Activated T-cell treated with anti-CD3 and anti-CD28 coated beads, Interleukin-2, amount 50 U/mL, for 48 hours (primary cell): ENCODE data around the gene SYNRG.

Source experiments
- DNase-seq, 2 experiments: peaks; one replicate each; pipeline ENCODE4 v3.0.0-alpha.2; 2020

Gene SYNRG

GRCh38 chr17:37605081-37605480 is 4.1 kb downstream of the SYNRG start:
- no peak for DNase-seq

- no peak for DNase-seq
These were observed 4.7 kb downstream of the SYNRG start for GRCh38 chr17:37604556-37604955.

GRCh38 chr17:37598145-37598544 is 11.1 kb downstream of the SYNRG start:
- DNase-seq: no peak

- DNase-seq: no peak
These were observed 16.9 kb downstream of the SYNRG start for GRCh38 chr17:37592291-37592690.

- DNase-seq: no peak
These were observed 24.2 kb downstream of the SYNRG start for GRCh38 chr17:37585066-37585465.

GRCh38 chr17:37576281-37576680 is 32.9 kb downstream of the SYNRG start:
- DNase-seq: no peak

GRCh38 chr17:37574427-37574826 is 34.8 kb downstream of the SYNRG start:
- DNase-seq: no peak

- no peak for DNase-seq
These were observed 37.5 kb downstream of the SYNRG start for GRCh38 chr17:37571674-37572073.

- peak; percentile 36 to 45 for DNase-seq
These were observed 38.6 kb downstream of the SYNRG start for GRCh38 chr17:37570527-37571093.

GRCh38 chr17:37568350-37569053 is 40.7 kb downstream of the SYNRG start:
- DNase-seq: no peak

GRCh38 chr17:37567538-37567937 is 41.7 kb downstream of the SYNRG start:
- no peak for DNase-seq

GRCh38 chr17:37567137-37567536 is 42.1 kb downstream of the SYNRG start:
- DNase-seq: no peak

- DNase-seq: no peak
These were observed 45.0 kb downstream of the SYNRG start for GRCh38 chr17:37564252-37564651.

GRCh38 chr17:37562016-37562745 is 47.0 kb downstream of the SYNRG start:
- DNase-seq: no peak

- no peak for DNase-seq
These were observed 50.9 kb downstream of the SYNRG start for GRCh38 chr17:37558299-37558698.

- no peak for DNase-seq
These were observed 51.7 kb downstream of the SYNRG start for GRCh38 chr17:37557482-37557881.

- no peak for DNase-seq
These were observed 53.8 kb downstream of the SYNRG start for GRCh38 chr17:37555386-37555785.

- DNase-seq: no peak
These were observed 55.7 kb downstream of the SYNRG start for GRCh38 chr17:37553401-37553966.

- no peak for DNase-seq
These were observed 57.4 kb downstream of the SYNRG start for GRCh38 chr17:37551788-37552187.

- DNase-seq: no peak
These were observed 61.2 kb downstream of the SYNRG start for GRCh38 chr17:37547986-37548385.

GRCh38 chr17:37546302-37546701 is 62.9 kb downstream of the SYNRG start:
- no peak for DNase-seq

- no peak for DNase-seq
These were observed 63.7 kb downstream of the SYNRG start for GRCh38 chr17:37545486-37545885.

GRCh38 chr17:37543637-37544052 is 65.6 kb downstream of the SYNRG start:
- DNase-seq: no peak
